ENCODE results near the gene TMEM115.
A peak's percentile ranks its signal among the peaks of the same experiment; 100 is the strongest.

TMEM115 gene

DNA sequence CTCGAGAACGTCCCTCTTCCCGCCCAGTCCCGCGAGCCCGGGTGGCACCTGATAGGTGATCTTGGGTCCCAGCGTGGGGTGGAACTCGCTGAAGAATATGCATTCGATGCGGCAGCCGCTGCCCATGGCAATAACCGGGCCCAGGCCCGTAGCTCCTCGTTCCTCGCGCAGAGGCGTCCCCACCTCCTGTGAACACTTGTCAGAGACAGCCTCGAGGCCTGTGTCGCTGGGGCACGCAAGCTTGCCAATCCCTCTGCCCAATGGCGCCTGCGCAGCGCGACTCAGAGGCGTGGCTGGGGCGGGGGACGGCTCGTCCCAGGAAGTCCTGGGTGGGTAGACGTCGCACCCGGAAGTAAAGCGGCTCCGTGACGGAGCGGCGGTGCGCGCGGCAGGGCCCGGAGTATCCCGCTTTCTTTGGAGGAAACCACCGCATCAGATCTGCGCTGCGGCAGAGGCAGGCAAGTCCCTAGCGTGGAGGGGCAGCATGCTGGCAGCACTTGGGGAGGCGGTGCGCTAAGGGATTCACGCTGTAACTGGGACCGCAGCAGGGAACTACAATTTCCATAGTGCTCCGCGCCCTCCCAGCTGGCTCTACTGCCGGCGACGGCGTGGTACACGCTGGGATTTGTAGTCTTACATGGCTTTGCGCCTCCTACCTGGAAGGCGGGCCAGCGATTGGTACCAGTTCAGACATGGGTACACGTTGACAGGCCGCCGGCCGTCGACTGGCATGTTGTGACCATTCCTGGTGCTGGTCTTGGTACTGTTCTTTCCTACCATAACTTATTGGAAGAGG, 8.6 kb downstream of the TMEM115 start, which contains the start of the genes CYB561D2 and NPRL2 (continued):
- TF ChIP-seq PRDM1 (tag by site-specific recombination; IDR thresholded peaks at IDR 0.05), result no peak
- no peak for TF ChIP-seq BCL11A (tag by site-specific recombination; IDR thresholded peaks at IDR 0.05; ENCODE audit: low read depth)
- no peak for TF ChIP-seq ZNF560 (tag by site-specific recombination; IDR thresholded peaks at IDR 0.05; ENCODE audit: borderline replicate concordance)
- TF ChIP-seq ZNF184 (tag by site-specific recombination; IDR thresholded peaks at IDR 0.05), result no peak
- TF ChIP-seq, protein P1, sequence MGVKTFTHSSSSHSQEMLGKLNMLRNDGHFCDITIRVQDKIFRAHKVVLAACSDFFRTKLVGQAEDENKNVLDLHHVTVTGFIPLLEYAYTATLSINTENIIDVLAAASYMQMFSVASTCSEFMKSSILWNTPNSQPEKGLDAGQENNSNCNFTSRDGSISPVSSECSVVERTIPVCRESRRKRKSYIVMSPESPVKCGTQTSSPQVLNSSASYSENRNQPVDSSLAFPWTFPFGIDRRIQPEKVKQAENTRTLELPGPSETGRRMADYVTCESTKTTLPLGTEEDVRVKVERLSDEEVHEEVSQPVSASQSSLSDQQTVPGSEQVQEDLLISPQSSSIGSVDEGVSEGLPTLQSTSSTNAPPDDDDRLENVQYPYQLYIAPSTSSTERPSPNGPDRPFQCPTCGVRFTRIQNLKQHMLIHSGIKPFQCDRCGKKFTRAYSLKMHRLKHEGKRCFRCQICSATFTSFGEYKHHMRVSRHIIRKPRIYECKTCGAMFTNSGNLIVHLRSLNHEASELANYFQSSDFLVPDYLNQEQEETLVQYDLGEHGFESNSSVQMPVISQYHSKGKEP (tag by site-specific recombination; IDR thresholded peaks at IDR 0.05), result no peak
- no peak for TF ChIP-seq ZNF155 (tag by site-specific recombination; IDR thresholded peaks at IDR 0.05)
- TF ChIP-seq ZNF37A (tag by site-specific recombination; IDR thresholded peaks at IDR 0.05), result no peak
- no peak for TF ChIP-seq ZNF223 (tag by site-specific recombination; IDR thresholded peaks at IDR 0.05)
- no peak for TF ChIP-seq ZNF654 (tag by site-specific recombination; IDR thresholded peaks at IDR 0.05; ENCODE audit: low read depth)
- no peak for TF ChIP-seq ZNF521 (tag by site-specific recombination; IDR thresholded peaks at IDR 0.05)
- TF ChIP-seq, protein P2, sequence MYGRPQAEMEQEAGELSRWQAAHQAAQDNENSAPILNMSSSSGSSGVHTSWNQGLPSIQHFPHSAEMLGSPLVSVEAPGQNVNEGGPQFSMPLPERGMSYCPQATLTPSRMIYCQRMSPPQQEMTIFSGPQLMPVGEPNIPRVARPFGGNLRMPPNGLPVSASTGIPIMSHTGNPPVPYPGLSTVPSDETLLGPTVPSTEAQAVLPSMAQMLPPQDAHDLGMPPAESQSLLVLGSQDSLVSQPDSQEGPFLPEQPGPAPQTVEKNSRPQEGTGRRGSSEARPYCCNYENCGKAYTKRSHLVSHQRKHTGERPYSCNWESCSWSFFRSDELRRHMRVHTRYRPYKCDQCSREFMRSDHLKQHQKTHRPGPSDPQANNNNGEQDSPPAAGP (tag by site-specific recombination; IDR thresholded peaks at IDR 0.05), result no peak
- TF ChIP-seq ZNF16 (tag by site-specific recombination; IDR thresholded peaks at IDR 0.05; ENCODE audit: low read depth), result no peak
- no peak for TF ChIP-seq ZNF768 (tag by site-specific recombination; IDR thresholded peaks at IDR 0.05)
- no peak for TF ChIP-seq ZNF426 (tag by site-specific recombination; IDR thresholded peaks at IDR 0.05)
- no peak for TF ChIP-seq ZNF169 (tag by site-specific recombination; IDR thresholded peaks at IDR 0.05)
- TF ChIP-seq, protein P3, sequence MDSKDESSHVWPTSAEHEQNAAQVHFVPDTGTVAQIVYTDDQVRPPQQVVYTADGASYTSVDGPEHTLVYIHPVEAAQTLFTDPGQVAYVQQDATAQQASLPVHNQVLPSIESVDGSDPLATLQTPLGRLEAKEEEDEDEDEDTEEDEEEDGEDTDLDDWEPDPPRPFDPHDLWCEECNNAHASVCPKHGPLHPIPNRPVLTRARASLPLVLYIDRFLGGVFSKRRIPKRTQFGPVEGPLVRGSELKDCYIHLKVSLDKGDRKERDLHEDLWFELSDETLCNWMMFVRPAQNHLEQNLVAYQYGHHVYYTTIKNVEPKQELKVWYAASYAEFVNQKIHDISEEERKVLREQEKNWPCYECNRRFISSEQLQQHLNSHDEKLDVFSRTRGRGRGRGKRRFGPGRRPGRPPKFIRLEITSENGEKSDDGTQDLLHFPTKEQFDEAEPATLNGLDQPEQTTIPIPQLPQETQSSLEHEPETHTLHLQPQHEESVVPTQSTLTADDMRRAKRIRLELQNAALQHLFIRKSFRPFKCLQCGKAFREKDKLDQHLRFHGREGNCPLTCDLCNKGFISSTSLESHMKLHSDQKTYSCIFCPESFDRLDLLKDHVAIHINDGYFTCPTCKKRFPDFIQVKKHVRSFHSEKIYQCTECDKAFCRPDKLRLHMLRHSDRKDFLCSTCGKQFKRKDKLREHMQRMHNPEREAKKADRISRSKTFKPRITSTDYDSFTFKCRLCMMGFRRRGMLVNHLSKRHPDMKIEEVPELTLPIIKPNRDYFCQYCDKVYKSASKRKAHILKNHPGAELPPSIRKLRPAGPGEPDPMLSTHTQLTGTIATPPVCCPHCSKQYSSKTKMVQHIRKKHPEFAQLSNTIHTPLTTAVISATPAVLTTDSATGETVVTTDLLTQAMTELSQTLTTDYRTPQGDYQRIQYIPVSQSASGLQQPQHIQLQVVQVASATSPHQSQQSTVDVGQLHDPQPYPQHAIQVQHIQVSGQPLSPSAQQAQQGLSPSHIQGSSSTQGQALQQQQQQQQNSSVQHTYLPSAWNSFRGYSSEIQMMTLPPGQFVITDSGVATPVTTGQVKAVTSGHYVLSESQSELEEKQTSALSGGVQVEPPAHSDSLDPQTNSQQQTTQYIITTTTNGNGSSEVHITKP (tag by site-specific recombination; IDR thresholded peaks at IDR 0.05), result 0 out of 2 replicates have a peak, but pooled peaks have one; percentile 45
- TF ChIP-seq, protein P4, sequence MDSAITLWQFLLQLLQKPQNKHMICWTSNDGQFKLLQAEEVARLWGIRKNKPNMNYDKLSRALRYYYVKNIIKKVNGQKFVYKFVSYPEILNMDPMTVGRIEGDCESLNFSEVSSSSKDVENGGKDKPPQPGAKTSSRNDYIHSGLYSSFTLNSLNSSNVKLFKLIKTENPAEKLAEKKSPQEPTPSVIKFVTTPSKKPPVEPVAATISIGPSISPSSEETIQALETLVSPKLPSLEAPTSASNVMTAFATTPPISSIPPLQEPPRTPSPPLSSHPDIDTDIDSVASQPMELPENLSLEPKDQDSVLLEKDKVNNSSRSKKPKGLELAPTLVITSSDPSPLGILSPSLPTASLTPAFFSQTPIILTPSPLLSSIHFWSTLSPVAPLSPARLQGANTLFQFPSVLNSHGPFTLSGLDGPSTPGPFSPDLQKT (IDR thresholded peaks at IDR 0.05; ENCODE audit: borderline replicate concordance, low read depth, low read length), result peak; percentile 42; the same call in 1 of the 2 replicates
- TF ChIP-seq ZNF23 (tag by site-specific recombination; IDR thresholded peaks at IDR 0.05; ENCODE audit: borderline replicate concordance), result no peak
- TF ChIP-seq ZFP41 (tag by site-specific recombination; IDR thresholded peaks at IDR 0.05; ENCODE audit: borderline replicate concordance), result no peak
- no peak for TF ChIP-seq ZNF202 (tag by site-specific recombination; IDR thresholded peaks at IDR 0.05; ENCODE audit: borderline replicate concordance)
- TF ChIP-seq, protein P5, sequence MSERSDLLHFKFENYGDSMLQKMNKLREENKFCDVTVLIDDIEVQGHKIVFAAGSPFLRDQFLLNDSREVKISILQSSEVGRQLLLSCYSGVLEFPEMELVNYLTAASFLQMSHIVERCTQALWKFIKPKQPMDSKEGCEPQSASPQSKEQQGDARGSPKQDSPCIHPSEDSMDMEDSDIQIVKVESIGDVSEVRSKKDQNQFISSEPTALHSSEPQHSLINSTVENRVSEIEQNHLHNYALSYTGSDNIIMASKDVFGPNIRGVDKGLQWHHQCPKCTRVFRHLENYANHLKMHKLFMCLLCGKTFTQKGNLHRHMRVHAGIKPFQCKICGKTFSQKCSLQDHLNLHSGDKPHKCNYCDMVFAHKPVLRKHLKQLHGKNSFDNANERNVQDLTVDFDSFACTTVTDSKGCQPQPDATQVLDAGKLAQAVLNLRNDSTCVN (tag by site-specific recombination; optimal IDR thresholded peaks at IDR 0.05), result peak; percentile 79
- TF ChIP-seq, protein P6, sequence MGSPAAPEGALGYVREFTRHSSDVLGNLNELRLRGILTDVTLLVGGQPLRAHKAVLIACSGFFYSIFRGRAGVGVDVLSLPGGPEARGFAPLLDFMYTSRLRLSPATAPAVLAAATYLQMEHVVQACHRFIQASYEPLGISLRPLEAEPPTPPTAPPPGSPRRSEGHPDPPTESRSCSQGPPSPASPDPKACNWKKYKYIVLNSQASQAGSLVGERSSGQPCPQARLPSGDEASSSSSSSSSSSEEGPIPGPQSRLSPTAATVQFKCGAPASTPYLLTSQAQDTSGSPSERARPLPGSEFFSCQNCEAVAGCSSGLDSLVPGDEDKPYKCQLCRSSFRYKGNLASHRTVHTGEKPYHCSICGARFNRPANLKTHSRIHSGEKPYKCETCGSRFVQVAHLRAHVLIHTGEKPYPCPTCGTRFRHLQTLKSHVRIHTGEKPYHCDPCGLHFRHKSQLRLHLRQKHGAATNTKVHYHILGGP (tag by site-specific recombination; IDR thresholded peaks at IDR 0.05), result no peak
- no peak for TF ChIP-seq ZNF239 (tag by site-specific recombination; IDR thresholded peaks at IDR 0.05)
- TF ChIP-seq ZNF558 (tag by site-specific recombination; IDR thresholded peaks at IDR 0.05), result no peak
- TF ChIP-seq ZNF677 (tag by site-specific recombination; IDR thresholded peaks at IDR 0.05), result no peak
- TF ChIP-seq IKZF3 (tag by site-specific recombination; IDR thresholded peaks at IDR 0.05), result no peak
- TF ChIP-seq ZNF843 (tag by site-specific recombination; IDR thresholded peaks at IDR 0.05), result no peak
- 0 out of 2 replicates have a peak, but pooled peaks have one; percentile 43 for TF ChIP-seq ZNF561 (tag by site-specific recombination; IDR thresholded peaks at IDR 0.05; ENCODE audit: borderline replicate concordance)
- peak; percentile 44; the same call in 1 of the 2 replicates for TF ChIP-seq YY1 (tag by site-specific recombination; IDR thresholded peaks at IDR 0.05)
- TF ChIP-seq ZNF350 (tag by site-specific recombination; IDR thresholded peaks at IDR 0.05), result no peak

Measured in HEK293 (cell line).